Natural killer cell treated with Interleukin-12 subunit alpha and Interleukin-12 subunit beta and Interleukin-15 and Interleukin-18, amount 100 ng/mL, for 72 hours (primary cell): ENCODE results near the gene GSTA3. TPM values are rescaled to one million over a fixed set of nuclear protein-coding genes. Genes with fewer than 3 reads are reported as not detected.
"Not testable (repeated sequence)": the region's sequence is repeated elsewhere in the genome, so short reads cannot be mapped to it uniquely, and the experiment has no call there.

Source experiments
- ATAC-seq, 2 donors: fragments of 150-1000 bp; cut with Tn5 transposase in 1 of 2; sonication (Bioruptor Pico), chemical (Tn5 transposase) in 1 of 2; 2 replicates each; pipeline ENCODE4 v1.10.0; 2021
- DNase-seq: peaks from one replicate; pipeline ENCODE4 v3.0.0; 2022; ENCODE audit warnings: low spot score
- H3K27ac Mint-ChIP-seq, 2 donors: 1 replicate in 1 of 2; 2 replicates in 1 of 2; pipeline ENCODE4 v1.8.0; 2022; ENCODE audit warnings: mixed read lengths in 2 of 2, mild to moderate bottlenecking in 1 of 2, moderate library complexity in 1 of 2
- H3K27me3 Mint-ChIP-seq, 2 donors: 1 replicate in 1 of 2; 2 replicates in 1 of 2; pipeline ENCODE4 v1.8.0; 2022; ENCODE audit warnings: mixed read lengths in 2 of 2
- H3K36me3 Mint-ChIP-seq: one replicate; pipeline ENCODE4 v1.8.0; 2022; ENCODE audit warnings: mixed read lengths
- H3K4me1 Mint-ChIP-seq, 2 donors: 1 replicate in 1 of 2; 2 replicates in 1 of 2; pipeline ENCODE4 v1.8.0; 2022; ENCODE audit warnings: low read depth in 2 of 2, mixed read lengths in 2 of 2, mild to moderate bottlenecking in 1 of 2
- H3K4me3 Mint-ChIP-seq: one replicate; pipeline ENCODE4 v1.8.0; 2022; ENCODE audit warnings: mixed read lengths
- H3K9me3 Mint-ChIP-seq: 2 replicates; pipeline ENCODE4 v1.8.0; 2022; ENCODE audit warnings: mixed read lengths
- total RNA-seq, 2 donors: library from RNA; stranded (reverse); gene quantifications; one replicate each; pipeline ENCODE4 v1.2.3, GENCODE V29; 2022

Gene GSTA3
- total RNA-seq, 2 donors from 2014 or later: not detected

DNA sequence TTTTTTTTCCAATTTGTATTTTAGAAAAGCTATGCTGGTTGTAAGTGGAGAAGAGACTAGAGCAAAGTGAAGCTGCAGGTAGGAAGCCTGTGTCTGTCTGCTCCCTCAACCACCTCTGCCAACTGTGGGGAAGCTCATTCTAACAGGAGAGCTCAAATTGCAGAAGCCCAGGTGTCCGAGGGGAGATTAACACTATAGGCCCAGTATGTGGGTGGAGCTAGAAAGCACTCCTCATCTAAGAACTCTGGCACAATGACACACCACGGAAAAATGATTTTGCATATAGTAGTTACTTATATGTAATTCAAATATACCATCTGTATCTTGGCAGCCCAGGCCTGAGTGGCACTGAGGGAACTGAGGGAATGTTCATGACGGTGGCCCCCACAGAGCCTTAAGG lies 13.7 kb downstream of the GSTA3 start:
- not testable (repeated sequence) for ATAC-seq, H3K4me1 Mint-ChIP-seq, H3K27ac Mint-ChIP-seq, DNase-seq, H3K36me3 Mint-ChIP-seq, H3K4me3 Mint-ChIP-seq, H3K9me3 Mint-ChIP-seq
- peaks cover 23 to 34% of the 10 kb centered on the region in 2 donors for H3K27me3 Mint-ChIP-seq

DNA sequence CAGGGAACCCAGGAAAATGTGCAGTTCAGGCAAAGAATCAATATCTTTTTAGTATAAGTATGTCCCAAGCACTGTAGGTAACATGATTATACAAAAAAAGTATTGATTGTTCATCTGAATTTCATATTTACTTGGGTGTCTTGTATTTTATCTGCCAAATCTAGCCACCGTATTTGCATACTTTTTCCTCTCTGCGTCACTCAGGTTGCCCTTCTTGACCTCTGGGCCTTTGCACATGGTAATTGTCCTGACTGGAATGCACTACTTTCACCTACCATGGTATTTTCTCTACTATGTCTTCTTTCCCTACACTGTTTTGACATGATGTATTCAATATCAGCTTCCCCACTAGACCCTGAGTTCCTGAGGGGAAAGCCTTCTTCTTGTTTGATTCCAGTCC lies 15.2 kb downstream of the GSTA3 start:
- H3K36me3 Mint-ChIP-seq: no peaks in the 10 kb centered on the region
- H3K27me3 Mint-ChIP-seq: peaks cover 23 to 26% of the 10 kb centered on the region in 2 donors
- H3K4me1 Mint-ChIP-seq: no peaks in the 10 kb centered on the region
- ATAC-seq (no peak), DNase-seq (no peak)
- H3K27ac Mint-ChIP-seq: no peak overlapping the region
- no peaks in the 10 kb centered on the region for H3K9me3 Mint-ChIP-seq
- no peak overlapping the region for H3K4me3 Mint-ChIP-seq

DNA sequence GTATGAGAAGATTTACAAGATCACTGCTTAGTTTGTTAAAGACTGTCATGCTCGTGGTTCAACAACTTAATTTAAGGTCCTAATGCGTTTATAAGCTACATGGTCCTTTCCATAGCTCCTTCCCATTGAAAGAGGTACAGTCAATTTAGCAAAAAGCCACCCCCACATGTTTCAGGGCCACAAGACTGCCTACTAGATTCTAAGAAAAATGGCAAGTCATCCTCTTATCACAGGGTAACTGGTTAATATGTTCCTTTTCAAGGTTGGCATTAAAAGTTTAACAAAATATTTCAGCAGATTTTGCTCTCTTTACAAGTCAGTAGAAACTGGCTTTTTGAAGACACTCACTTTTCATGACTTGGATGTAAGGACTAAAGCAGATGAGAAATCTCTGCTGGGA lies 15.7 kb downstream of the GSTA3 start:
- no peaks in the 10 kb centered on the region for H3K4me1 Mint-ChIP-seq
- H3K27me3 Mint-ChIP-seq: peaks cover 21 to 22% of the 10 kb centered on the region in 2 donors
- no peaks in the 10 kb centered on the region for H3K9me3 Mint-ChIP-seq
- H3K36me3 Mint-ChIP-seq: no peaks in the 10 kb centered on the region
- H3K27ac Mint-ChIP-seq: no peak overlapping the region
- DNase-seq (no peak), ATAC-seq (no peak)
- H3K4me3 Mint-ChIP-seq: no peak overlapping the region

DNA sequence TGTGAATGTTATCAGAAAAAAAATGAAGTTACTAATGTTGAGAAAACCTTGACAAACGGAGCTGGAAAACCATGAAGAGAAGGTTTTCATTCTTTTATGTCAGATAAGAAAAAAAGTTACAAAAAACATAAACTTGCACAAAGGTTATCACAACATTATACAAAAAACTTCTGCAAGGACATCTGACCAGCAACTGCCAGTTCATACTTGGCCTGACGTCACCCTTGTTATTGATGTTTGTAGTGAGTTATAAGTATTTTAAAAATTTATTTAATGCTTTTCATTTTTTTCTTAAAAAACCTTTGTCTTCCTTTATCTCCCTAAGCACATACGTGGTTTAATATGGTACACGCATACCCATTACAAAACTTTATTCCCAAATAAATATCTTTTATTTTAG lies 16.3 kb downstream of the GSTA3 start:
- no peak overlapping the region for H3K4me3 Mint-ChIP-seq
- DNase-seq: no peak
- H3K36me3 Mint-ChIP-seq: no peaks in the 10 kb centered on the region
- H3K9me3 Mint-ChIP-seq: no peaks in the 10 kb centered on the region
- peaks cover 16 to 18% of the 10 kb centered on the region in 2 donors for H3K27me3 Mint-ChIP-seq
- ATAC-seq: no peak
- no peak overlapping the region for H3K27ac Mint-ChIP-seq
- H3K4me1 Mint-ChIP-seq: no peaks in the 10 kb centered on the region

DNA sequence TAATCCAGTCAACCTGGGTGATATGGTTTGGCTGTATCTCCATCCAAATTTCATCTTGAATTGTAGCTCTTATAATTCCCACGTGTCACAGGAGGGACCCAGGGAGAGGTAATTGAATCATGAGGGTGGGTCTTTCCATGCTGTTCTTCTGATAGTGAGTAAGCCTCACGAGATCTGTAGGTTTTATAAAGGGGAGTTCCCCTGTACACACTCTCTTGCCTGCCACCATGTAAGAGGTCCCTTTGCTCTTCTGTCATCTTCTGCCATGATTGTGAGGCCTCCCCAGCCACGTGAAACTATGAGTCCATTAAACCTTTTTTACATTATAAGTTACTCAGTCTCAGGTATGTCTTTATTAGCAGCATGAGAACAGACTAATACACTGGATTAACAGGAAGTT lies 19.5 kb downstream of the GSTA3 start:
- no peaks in the 10 kb centered on the region for H3K4me1 Mint-ChIP-seq
- H3K9me3 Mint-ChIP-seq: no peaks in the 10 kb centered on the region
- ATAC-seq (no peak), DNase-seq (no peak)
- no peak overlapping the region for H3K4me3 Mint-ChIP-seq
- H3K27me3 Mint-ChIP-seq: peaks cover 8 to 12% of the 10 kb centered on the region in 2 donors
- no peak overlapping the region for H3K27ac Mint-ChIP-seq
- H3K36me3 Mint-ChIP-seq: no peaks in the 10 kb centered on the region

DNA sequence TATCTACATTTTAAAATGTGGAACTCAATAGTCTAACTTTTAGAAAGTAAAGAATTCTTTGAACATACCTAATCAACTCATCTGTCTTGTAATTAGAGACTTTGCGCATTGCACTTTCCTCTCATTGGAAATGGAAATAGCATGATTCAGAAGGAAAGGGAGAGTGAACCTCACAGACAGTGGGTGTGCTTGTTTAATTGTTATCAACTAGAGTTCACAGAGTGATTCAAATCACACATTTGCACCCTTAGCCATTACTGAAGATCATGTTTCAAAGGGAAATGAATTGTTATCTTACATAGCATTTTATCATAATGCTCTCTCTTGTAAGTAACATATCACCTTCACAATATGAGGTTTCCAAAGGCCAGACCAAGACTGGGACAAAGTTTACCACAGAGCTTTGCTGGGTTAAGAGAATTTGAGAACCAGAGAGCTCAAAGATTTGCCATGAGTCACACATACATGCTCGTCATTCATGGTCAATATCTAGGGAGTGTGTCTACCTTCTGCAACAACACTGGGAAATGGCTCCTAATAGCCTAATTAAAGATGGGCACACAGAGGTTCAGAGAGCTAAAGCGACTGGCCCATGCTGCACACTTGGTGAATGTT lies 21.5 kb downstream of the GSTA3 start:
- ATAC-seq (no peak), DNase-seq (no peak)
- H3K36me3 Mint-ChIP-seq: no peaks in the 10 kb centered on the region
- H3K27me3 Mint-ChIP-seq: peaks cover 8 to 9% of the 10 kb centered on the region in 2 donors
- H3K4me3 Mint-ChIP-seq: no peak overlapping the region
- no peak overlapping the region for H3K27ac Mint-ChIP-seq
- no peaks in the 10 kb centered on the region for H3K9me3 Mint-ChIP-seq
- H3K4me1 Mint-ChIP-seq: no peaks in the 10 kb centered on the region

DNA sequence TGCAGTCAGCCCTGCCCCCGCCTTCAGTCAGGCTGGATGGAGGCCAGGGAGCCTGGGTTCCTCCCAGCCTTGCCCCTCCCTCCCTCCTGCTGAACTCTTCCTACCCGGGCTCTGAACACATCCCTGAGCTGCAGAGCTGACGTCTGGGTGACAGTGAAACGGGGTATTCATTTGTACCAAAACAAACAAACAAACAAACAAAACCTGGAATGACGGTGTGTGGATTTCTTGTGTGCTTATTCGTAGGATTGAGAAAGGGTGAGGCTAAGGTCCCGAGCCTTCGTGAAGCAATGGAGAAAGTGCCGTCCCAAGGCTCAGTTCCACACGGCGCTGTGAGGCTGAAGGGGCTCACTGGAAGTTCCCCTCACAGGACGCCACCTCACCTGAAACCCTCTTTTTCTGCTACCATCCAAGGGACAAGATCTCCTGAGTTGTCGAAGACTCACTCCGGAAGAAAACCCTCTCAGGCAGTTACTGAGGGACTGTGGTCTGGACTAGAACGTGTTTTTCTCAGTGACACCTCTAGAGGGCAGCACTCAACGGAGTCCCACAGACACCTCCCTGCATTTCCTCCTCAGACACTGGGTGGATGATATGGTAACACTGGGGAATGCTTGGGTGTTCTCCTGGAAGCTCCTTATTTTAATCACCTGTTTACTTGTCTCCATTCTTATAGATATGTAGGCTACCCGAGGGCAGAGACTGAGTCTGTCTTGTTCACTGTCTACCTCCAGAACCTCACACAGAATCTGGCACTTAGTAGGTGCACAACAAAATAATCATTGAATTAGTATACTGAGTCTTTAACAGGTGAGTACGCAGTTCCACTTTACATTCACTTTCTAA lies 27.3 kb downstream of the GSTA3 start:
- DNase-seq (peak; percentile 75), ATAC-seq (peak; percentile 93 to 94)
- H3K4me3 Mint-ChIP-seq: peak overlapping the region; percentile 83
- peaks cover 4 to 6% of the 10 kb centered on the region in 2 donors for H3K4me1 Mint-ChIP-seq
- peaks cover 0 to 3% of the 10 kb centered on the region in 2 donors for H3K27me3 Mint-ChIP-seq
- no peaks in the 10 kb centered on the region for H3K9me3 Mint-ChIP-seq
- H3K36me3 Mint-ChIP-seq: no peaks in the 10 kb centered on the region
- H3K27ac Mint-ChIP-seq: peak overlapping the region in 1 of 2 donors; percentile 57

DNA sequence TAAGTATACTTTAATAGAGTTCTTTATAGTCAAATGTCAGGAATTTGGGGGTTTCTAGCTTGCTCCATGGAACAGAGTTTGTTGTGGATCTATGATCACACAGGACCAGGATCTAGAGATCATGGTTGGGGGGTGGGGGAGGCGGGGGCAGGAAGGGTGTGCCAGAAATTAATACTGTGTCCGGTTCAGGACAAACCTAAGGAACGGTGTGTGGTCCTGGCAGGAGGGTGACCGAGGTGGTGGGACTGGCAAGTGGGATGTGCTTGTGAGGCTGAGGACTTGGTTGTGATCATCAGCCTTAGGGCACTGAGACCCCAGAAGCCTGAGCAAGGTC lies 27.9 kb downstream of the GSTA3 start:
- DNase-seq: no peak
- Mint-ChIP-seq H3K4me1 (peaks cover 4 to 6% of the 10 kb centered on the region in 2 donors), H3K27ac (peak overlapping the region in 1 of 2 donors; percentile 57), H3K9me3 (no peaks in the 10 kb centered on the region), H3K36me3 (no peaks in the 10 kb centered on the region), H3K4me3 (peak overlapping the region; percentile 83), H3K27me3 (peaks cover 0 to 3% of the 10 kb centered on the region in 2 donors)
- no peak for ATAC-seq

DNA sequence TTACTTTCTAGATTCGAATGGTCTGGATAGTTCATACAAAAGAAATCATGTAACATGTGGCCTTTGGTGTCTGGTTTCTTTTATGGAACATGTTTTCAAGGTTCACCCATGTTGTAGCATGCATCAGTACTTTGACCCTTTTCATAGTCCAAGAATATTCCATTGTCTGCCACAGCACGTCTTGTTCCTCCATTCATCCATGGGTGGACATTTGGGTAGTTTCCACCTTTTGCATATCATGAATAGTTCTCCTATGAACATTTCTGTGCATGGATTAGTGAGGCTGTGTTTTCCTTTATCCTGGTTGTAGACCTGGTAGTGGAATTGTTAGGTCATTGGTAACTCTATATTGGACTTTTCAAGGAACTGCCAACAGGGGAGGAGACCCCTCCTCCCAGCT lies 31.7 kb downstream of the GSTA3 start:
- Mint-ChIP-seq H3K36me3 (no peaks in the 10 kb centered on the region), H3K4me3 (no peak overlapping the region), H3K27ac (no peak overlapping the region), H3K9me3 (no peaks in the 10 kb centered on the region), H3K27me3 (peaks cover 11 to 16% of the 10 kb centered on the region in 2 donors), H3K4me1 (peaks cover 4 to 6% of the 10 kb centered on the region in 2 donors)
- no peak for DNase-seq
- no peak for ATAC-seq

DNA sequence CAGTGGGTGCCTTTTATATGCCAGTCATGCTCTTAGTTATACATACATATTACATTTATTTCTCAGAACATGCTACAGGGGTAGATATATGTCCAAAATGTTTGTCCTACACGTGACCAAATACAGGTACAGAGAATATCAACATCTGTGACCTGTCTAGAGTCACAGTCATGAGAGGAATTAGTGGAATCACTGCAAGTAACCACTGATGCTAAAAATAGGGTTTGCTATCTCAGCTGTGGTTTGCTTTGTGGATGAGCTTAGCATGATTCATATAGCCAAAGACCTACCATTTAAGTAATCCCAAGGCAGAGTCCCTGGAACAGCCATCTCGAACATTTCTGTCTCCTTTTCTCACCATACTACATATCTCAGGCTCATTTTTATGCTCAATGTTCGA lies 32.3 kb downstream of the GSTA3 start:
- H3K4me1 Mint-ChIP-seq: peaks cover 3 to 4% of the 10 kb centered on the region in 2 donors
- no peak for DNase-seq
- peak in 1 of 2 donors; percentile 37 for ATAC-seq
- no peak overlapping the region for H3K4me3 Mint-ChIP-seq
- H3K36me3 Mint-ChIP-seq: no peaks in the 10 kb centered on the region
- H3K27ac Mint-ChIP-seq: no peak overlapping the region
- peaks cover 11 to 17% of the 10 kb centered on the region in 2 donors for H3K27me3 Mint-ChIP-seq
- H3K9me3 Mint-ChIP-seq: no peaks in the 10 kb centered on the region

DNA sequence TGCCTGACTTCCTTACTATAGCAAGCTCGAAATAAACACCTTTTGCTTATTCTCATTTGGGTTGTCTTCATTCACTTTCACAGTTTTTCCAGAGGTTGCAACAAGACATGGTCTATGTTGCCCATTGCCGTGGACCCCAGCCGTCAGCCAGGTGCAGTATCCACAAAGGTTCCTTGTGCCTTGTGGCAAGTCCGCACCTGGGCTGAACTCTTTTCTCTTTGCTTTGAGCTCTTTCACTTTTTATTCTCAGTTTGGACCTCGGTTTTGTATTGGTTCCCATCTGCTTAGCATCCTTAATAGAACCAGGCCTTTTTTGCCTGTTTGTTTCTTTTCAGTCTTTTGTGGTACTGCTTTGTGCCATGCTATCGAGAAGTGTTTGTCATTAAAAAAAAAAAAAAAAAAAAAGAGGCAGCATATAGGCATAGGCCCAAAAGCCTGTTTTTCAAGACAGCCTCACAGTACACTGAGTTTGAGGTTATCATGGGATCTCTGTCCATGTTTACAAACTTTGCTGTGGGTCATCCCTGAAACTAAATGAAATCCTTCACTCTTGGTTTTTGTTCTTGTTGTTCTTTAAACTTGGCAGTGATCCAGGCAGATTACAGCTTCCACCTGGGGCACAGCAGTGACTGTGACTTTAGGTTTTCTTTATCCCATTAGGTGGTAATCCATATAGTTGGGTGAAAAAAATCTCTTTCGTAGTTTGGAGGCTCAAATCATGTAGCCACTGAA lies 33.3 kb downstream of the GSTA3 start:
- Mint-ChIP-seq H3K27me3 (peaks cover 14 to 23% of the 10 kb centered on the region in 2 donors), H3K36me3 (no peaks in the 10 kb centered on the region), H3K9me3 (no peaks in the 10 kb centered on the region), H3K4me3 (no peak overlapping the region), H3K4me1 (no peaks in the 10 kb centered on the region), H3K27ac (no peak overlapping the region)
- ATAC-seq (no peak), DNase-seq (no peak)

DNA sequence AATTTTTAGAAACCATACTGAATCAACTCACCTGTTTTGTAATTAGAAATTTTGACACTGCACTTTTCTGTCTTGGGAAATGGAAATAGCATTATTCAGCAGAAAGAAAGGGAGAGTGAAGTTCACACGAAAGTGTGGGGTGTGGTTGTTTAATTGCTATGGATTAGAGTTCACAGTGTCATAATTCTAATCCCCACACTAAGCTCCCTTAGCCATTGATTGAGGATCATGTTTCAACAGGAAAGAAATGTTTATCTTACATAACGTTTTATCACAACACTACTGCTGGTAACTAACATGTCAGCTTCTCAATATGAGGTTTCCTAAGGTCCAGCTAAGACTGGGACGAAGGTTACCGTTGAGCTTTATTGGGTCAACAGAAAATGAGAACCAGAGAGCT lies 37.5 kb downstream of the GSTA3 start:
- H3K4me3 Mint-ChIP-seq: no peak overlapping the region
- no peaks in the 10 kb centered on the region for H3K36me3 Mint-ChIP-seq
- ATAC-seq: no peak
- H3K27me3 Mint-ChIP-seq: peaks cover 12 to 24% of the 10 kb centered on the region in 2 donors
- no peak for DNase-seq
- H3K4me1 Mint-ChIP-seq: no peaks in the 10 kb centered on the region
- H3K27ac Mint-ChIP-seq: no peak overlapping the region
- no peaks in the 10 kb centered on the region for H3K9me3 Mint-ChIP-seq

DNA sequence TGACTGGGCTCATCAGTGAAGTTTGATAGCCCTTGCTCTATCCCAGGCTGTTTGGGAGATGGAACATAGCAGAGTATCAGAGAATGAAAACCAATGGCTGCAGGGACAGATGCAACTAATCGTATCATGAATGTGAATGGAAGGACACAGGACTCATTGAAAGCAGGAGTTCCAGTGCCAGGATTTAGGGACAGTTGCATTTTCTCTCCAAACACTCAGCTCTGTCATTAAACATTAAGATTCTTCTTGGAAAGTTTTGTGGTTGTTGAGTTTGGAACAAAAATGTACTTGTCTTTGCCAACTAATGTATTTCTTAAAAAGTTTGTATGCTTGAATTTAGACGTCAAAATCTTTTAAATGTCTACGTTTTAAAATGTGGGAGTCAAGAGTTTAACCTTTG lies 37.9 kb downstream of the GSTA3 start:
- no peak for ATAC-seq
- no peak for DNase-seq
- no peaks in the 10 kb centered on the region for H3K4me1 Mint-ChIP-seq
- H3K27me3 Mint-ChIP-seq: peaks cover 12 to 24% of the 10 kb centered on the region in 2 donors
- H3K36me3 Mint-ChIP-seq: no peaks in the 10 kb centered on the region
- no peak overlapping the region for H3K27ac Mint-ChIP-seq
- no peak overlapping the region for H3K4me3 Mint-ChIP-seq
- no peaks in the 10 kb centered on the region for H3K9me3 Mint-ChIP-seq
